Esophagus muscularis mucosa (tissue), 4 donors: Measurements from ENCODE around the gene PNPLA5. TPM values are rescaled to one million over a fixed set of nuclear protein-coding genes. Genes with fewer than 3 reads are reported as not detected.

Experiments used
- DNase-seq: peaks from one replicate; pipeline ENCODE4 v3.0.0-alpha.2; 2017; ENCODE audit errors: extremely low spot score
- H3K27ac ChIP-seq, 4 donors: fragments of 200-600 bp; sonication (generic); replicated peaks in 1 of 4; 1 replicate in 3 of 4; 2 replicates in 1 of 4; pipeline ENCODE4 v1.5.1; 2016 to 2019; ENCODE audit warnings: mild to moderate bottlenecking in 1 of 4
- H3K27me3 ChIP-seq, 4 donors: fragments of 200-600 bp; sonication (generic); one replicate each; pipeline versions ENCODE4 v1.5.1 to v1.6.0; 2016 to 2019
- H3K36me3 ChIP-seq, 4 donors: fragments of 200-600 bp; sonication (generic); one replicate each; pipeline ENCODE4 v1.5.1; 2016 to 2019
- H3K4me1 ChIP-seq, 4 donors: fragments of 200-600 bp; sonication (generic); one replicate each; pipeline ENCODE4 v1.5.1; 2016 to 2019
- H3K4me3 ChIP-seq, 4 donors: fragments of 200-600 bp; sonication (generic); 1 replicate in 2 of 4; 2 replicates in 2 of 4; pipeline ENCODE4 v1.5.1; 2016 to 2019; ENCODE audit warnings: mild to moderate bottlenecking in 4 of 4, moderate library complexity in 1 of 4
- H3K9me3 ChIP-seq, 4 donors: fragments of 200-600 bp; sonication (generic); 1 replicate in 3 of 4; 2 replicates in 1 of 4; pipeline ENCODE4 v1.5.1; 2016 to 2019
- EP300 ChIP-seq: sonication (generic); formaldehyde crosslinking; IDR thresholded peaks from one replicate; pipeline ENCODE4 v1.6.1; 2017; ENCODE audit warnings: antibody characterized with exemption
- POLR2A ChIP-seq: fragments of 450-650 bp; IDR thresholded peaks from one replicate; pipeline ENCODE4 v1.6.1; 2017; ENCODE audit warnings: antibody characterized with exemption, moderate library complexity, mild to moderate bottlenecking, low read depth
- POLR2AphosphoS5 ChIP-seq, 2 donors: sonication (generic); formaldehyde crosslinking; IDR thresholded peaks; one replicate each; pipeline ENCODE4 v1.6.1; 2017; ENCODE audit warnings: antibody characterized with exemption in 2 of 2
- WGBS: methylation state at CpG from one replicate; pipeline ENCODE4 v1.1.5; 2018; 5-methylcytosine and 5-hydroxymethylcytosine counted together
- intact Hi-C: fragments of 100-400 bp; cut with DNase I; formaldehyde crosslinking; loops from one replicate; pipeline ENCODE4 v1.15.1; 2023
- total RNA-seq, 4 donors: library from RNA; depleted of rRNA; stranded (reverse); fragments of >200 nt; gene quantifications; one replicate each; pipeline versions ENCODE4 v1.1.0 to v1.2.1, GENCODE V29; 2016
- TF ChIP-seq, protein P1 (sequence below), 3 experiments: fragments of 200-600 bp in 2 of 3; fragments of 450-650 bp in 1 of 3; sonication (generic) in 2 of 3; IDR thresholded peaks; one replicate each; pipeline ENCODE4 v1.5.1; 2017 to 2019; ENCODE audit warnings: antibody characterized with exemption in 3 of 3, mild to moderate bottlenecking in 2 of 3, moderate library complexity in 1 of 3

The PNPLA5 gene
- total RNA-seq, 4 donors from 2014 or later = not detected

DNA sequence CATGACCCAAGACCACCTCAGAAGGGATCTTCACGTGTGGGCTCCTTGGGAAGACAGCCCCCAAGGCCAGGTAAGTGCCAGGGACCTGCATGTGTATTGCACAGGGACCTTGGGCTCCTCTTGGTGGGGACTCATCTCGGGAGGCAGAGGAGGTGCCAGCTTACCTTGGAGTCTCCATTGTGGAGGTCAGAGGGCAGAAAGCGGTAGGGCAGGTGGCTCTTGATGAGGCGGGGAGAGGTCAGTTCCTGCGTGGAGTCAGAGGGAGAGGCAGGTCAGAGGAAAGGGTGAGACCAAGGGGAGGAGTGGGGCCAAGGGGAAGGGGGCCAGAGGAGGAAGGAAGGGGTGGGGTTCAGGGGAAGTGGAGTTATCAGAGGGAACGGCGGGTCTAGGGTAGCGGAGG is 52.0 kb downstream of the PNPLA5 start:
- intact Hi-C loops = no loop called here
- H3K27me3 ChIP-seq = peaks cover 0 to 27% (median 0%) of the 10 kb centered on the region in 4 donors
- no peak overlapping the region for H3K4me3 ChIP-seq
- TF ChIP-seq POLR2A = no peak
- no peak for TF ChIP-seq EP300
- TF ChIP-seq POLR2AphosphoS5 (IDR thresholded peaks at IDR 0.05) = no peak
- TF ChIP-seq, protein P1, sequence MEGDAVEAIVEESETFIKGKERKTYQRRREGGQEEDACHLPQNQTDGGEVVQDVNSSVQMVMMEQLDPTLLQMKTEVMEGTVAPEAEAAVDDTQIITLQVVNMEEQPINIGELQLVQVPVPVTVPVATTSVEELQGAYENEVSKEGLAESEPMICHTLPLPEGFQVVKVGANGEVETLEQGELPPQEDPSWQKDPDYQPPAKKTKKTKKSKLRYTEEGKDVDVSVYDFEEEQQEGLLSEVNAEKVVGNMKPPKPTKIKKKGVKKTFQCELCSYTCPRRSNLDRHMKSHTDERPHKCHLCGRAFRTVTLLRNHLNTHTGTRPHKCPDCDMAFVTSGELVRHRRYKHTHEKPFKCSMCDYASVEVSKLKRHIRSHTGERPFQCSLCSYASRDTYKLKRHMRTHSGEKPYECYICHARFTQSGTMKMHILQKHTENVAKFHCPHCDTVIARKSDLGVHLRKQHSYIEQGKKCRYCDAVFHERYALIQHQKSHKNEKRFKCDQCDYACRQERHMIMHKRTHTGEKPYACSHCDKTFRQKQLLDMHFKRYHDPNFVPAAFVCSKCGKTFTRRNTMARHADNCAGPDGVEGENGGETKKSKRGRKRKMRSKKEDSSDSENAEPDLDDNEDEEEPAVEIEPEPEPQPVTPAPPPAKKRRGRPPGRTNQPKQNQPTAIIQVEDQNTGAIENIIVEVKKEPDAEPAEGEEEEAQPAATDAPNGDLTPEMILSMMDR (IDR thresholded peaks at IDR 0.05) = no peak
- no peaks in the 10 kb centered on the region for H3K4me1 ChIP-seq
- no peaks in the 10 kb centered on the region for H3K9me3 ChIP-seq
- DNase-seq = no peak
- WGBS = 80% methylated on average over 8 of the region's 8 CpGs
- H3K27ac ChIP-seq = no peak overlapping the region
- no peaks in the 10 kb centered on the region for H3K36me3 ChIP-seq

DNA sequence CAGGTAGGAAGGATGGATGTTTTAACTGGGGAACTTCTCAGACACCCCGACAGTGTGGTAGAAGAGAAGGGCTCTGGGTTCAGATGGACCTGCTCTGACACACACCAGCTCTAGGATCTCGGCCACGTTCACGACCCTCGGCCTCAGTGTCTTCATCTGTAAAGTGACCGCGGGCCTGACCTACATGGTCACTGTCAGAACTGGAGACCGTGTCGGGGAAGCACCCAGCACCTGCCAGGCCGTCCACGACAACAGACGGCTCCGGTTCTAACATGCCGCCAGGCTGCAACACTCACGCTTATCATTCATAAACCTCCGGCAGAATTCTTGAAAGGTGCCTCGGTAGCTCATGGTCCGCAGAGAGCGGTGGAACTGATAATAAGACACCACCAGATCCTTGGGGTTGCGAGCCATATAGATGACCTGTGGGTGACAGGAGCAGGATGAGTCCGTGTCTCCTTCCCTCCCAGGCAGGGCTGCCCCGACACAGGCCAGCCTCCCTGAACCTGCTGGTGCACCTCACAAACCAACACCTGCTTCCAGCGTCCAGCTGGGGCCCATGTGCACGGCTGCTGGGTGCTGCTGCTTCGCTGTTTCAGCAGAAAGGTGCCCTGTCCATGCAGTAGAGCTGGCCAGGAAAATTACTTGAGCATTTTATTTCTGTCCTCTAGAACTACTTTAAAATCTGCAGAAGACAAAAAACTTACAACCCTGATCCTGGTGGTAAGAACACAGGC is 53.1 kb downstream of the PNPLA5 start:
- no peak overlapping the region for H3K27ac ChIP-seq
- WGBS = 94% methylated on average over 22 of the region's 25 CpGs
- intact Hi-C loops = no loop called here

DNA sequence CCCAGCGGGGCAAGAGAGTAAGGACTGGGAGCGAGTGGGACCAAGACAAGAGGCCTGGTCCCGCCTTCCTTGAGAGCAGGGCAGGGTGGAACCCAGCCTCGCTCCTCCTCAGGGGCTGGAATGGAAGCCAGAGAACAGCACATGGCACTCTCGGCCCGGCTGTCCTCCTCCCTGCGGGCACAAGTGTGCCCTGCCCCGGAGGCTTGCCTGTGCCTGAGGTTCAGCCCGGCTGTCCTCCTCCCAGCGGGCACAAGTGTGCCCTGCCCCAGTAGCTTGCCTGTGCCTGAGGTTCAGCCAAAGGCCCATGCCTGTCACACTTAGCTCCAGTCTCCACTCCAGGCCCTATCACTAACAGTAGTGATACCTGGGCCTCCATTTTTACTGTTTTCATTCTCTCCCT is 53.7 kb downstream of the PNPLA5 start:
- no peaks in the 10 kb centered on the region for H3K4me1 ChIP-seq
- H3K36me3 ChIP-seq = no peaks in the 10 kb centered on the region
- peaks cover 0 to 36% (median 0%) of the 10 kb centered on the region in 4 donors for H3K27me3 ChIP-seq
- no peak for DNase-seq
- intact Hi-C loops = no loop called here
- TF ChIP-seq POLR2AphosphoS5 (IDR thresholded peaks at IDR 0.05) (no peak), EP300 (no peak), POLR2A (no peak)
- TF ChIP-seq, protein P1 (IDR thresholded peaks at IDR 0.05) = no peak
- no peaks in the 10 kb centered on the region for H3K9me3 ChIP-seq
- H3K27ac ChIP-seq = no peak overlapping the region
- 84% methylated on average over 6 of the region's 10 CpGs for WGBS
- H3K4me3 ChIP-seq = no peak overlapping the region

More for the DNA sequence above, 53.1 kb downstream of the PNPLA5 start:
- no peaks in the 10 kb centered on the region for H3K36me3 ChIP-seq
- H3K27me3 ChIP-seq = peaks cover 0 to 30% (median 0%) of the 10 kb centered on the region in 4 donors
- no peak for DNase-seq
- no peak overlapping the region for H3K4me3 ChIP-seq
- no peaks in the 10 kb centered on the region for H3K4me1 ChIP-seq
- H3K9me3 ChIP-seq = no peaks in the 10 kb centered on the region
- TF ChIP-seq, protein P1 (IDR thresholded peaks at IDR 0.05) = no peak
- TF ChIP-seq POLR2AphosphoS5 (IDR thresholded peaks at IDR 0.05) (no peak), POLR2A (no peak), EP300 (no peak)

DNA sequence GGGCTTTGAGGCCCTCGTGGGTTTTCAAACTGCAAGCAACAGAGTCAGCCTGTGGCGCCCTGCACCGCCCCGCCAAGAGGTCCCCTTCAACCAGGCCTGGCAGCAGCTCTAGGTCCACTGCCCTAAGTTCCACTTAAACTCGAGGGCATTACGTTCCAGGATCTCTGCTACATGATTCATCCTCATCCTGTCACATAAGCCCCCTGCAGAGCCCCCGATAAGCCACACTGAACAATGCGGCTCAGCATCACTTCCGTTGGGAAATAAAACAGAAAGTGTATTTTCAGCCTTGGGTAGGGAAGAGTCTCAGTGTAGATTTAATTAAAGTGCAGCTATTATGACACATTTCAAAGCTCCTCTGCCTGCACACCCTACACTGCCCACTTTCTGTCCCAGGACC is 54.1 kb downstream of the PNPLA5 start:
- H3K9me3 ChIP-seq = no peaks in the 10 kb centered on the region
- TF ChIP-seq, protein P1 (IDR thresholded peaks at IDR 0.05) = no peak
- 78% methylated on average over 9 of the region's 9 CpGs for WGBS
- H3K4me3 ChIP-seq = no peak overlapping the region
- H3K4me1 ChIP-seq = no peaks in the 10 kb centered on the region
- H3K36me3 ChIP-seq = no peaks in the 10 kb centered on the region
- H3K27me3 ChIP-seq = peaks cover 0 to 39% (median 0%) of the 10 kb centered on the region in 4 donors
- intact Hi-C loops = no loop called here
- no peak for DNase-seq
- no peak overlapping the region for H3K27ac ChIP-seq

DNA sequence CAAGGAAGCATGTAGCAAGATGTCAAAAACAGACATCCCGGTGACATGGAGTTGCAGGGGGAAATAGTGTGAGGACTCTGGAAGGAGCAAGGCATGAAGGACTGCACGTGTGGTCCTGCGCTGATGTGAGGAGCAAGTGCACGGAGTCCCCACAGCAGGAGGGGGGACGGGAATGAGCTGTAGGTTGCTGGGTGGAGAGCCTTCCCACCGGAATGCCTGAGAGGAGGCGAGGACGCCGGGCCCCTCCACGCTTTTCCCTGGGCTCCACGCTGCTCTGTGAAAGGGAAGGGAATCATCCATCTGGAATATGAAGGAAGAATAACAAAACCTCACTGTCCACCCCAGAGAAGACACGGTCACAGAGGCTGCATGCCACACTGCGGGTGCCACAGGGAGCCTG is 56.1 kb downstream of the PNPLA5 start:
- TF ChIP-seq EP300 (no peak), POLR2A (no peak), POLR2AphosphoS5 (IDR thresholded peaks at IDR 0.05) (no peak)
- TF ChIP-seq, protein P1 (IDR thresholded peaks at IDR 0.05) = no peak
- H3K27me3 ChIP-seq = peaks cover 0 to 50% (median 0%) of the 10 kb centered on the region in 4 donors
- intact Hi-C loops = no loop called here
- H3K9me3 ChIP-seq = no peaks in the 10 kb centered on the region
- H3K36me3 ChIP-seq = no peaks in the 10 kb centered on the region
- WGBS = 87% methylated on average over 13 of the region's 13 CpGs
- H3K4me1 ChIP-seq = peaks cover 0 to 3% (median 0%) of the 10 kb centered on the region in 4 donors
- DNase-seq = no peak
- no peak overlapping the region for H3K27ac ChIP-seq
- H3K4me3 ChIP-seq = no peak overlapping the region
